ENCODE results near the gene GNRH2.
"Not testable (repeated sequence)": the region's sequence is repeated elsewhere in the genome, so short reads cannot be mapped to it uniquely, and the experiment has no call there.

The GNRH2 gene

GRCh38 chr20:3043322-3043721 is at the start of gene GNRH2:
GNRH2 (plus strand) TSS chr20:3043622; CDS start chr20:3044415, 793 bp downstream.
- no peak for DNase-seq

DNA sequence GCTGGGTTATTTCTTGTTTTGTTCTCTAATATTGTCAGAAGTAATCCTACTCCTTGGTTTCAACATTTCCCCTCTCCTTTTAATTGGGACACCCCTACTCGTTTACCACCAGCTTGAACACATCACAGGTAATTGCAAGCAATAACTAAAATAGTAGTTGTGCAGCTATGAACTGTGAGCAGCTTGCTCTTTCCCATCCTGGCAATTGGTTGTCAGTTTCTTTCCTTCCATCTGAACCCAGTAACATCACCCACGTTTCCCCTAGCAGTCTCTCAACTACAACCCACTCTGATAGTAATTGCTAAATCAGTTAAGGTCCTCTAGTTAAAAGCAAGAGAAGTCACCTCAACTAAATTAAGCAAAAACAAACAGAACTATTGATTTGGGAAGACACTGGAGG is 47.6 kb upstream of the GNRH2 start:
- DNase-seq = no peak

DNA sequence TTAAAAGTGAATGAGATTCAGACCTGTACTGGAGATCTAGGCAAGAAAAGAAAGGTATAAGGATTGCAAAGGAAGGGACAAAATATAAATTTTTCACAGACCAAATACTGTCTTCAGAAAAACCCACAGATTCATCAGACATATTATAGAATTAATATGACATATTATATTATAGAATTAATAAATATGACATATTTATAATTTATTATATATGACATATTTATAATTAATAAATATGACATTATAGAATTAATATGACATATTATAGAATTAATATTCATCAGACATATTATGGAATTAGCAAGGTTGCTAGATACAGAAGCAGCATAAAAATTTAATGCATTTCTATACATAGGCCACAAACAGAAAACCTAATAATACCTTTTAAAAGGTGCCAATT is 44.7 kb upstream of the GNRH2 start:
- DNase-seq = no peak

DNA sequence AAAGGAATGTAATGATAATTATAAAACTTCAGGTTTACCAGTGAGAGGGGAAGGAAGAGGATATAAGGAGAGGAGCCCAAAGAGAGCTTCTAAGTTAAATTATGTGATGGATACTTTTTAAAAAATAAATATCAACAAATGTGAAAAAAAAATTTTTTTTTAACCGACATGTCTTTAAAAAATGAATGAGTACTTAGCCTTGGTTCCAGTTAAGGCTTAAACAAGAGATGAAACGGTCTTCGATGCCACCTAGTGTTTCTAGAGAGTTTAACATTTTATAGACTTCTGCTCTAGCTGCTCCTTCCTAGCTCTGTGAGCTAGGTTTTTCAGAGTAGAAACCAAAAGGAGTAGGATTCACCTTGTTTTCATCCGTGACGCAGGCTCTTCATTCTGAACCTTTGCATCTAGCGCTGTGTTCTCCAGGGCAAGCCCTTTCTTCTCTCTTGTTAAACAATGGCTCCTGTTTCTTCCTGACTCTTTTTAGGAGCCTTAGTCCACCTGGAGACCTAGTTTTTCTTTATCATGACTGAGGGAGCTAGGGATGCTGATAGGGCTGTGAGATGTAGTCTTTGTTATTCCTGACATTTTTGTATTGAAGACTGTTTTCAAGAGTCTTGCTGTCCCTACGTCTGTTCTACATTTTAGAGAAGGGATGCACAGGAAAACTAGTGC is 42.4 kb upstream of the GNRH2 start:
- peak; percentile 46 for DNase-seq

DNA sequence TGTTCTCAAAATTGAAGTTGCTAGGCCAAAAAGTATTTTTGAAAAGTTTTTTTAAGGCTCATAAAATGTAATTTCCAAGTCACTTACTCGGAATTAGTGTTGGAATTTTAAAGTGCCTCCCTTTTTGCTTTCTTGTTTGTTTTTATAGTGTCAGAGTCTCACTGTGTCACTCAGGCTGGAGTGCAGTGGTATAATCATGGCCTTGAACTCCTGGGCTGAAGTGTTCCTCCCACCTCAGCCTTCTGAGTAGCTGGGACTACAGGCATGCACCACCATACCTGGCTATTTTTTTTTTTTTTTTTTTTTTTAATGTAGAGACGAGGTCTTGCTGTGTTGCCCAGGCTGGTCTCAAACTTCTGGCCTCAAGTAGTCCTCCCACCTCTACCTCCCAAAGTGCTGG is 40.0 kb upstream of the GNRH2 start:
- DNase-seq = no peak

- DNase-seq = no peak
Observed at GRCh38 chr20:3010985-3011723, 32.3 kb upstream of the GNRH2 start.

- no peak for DNase-seq
Observed at GRCh38 chr20:3011752-3012151, 31.7 kb upstream of the GNRH2 start.

DNA sequence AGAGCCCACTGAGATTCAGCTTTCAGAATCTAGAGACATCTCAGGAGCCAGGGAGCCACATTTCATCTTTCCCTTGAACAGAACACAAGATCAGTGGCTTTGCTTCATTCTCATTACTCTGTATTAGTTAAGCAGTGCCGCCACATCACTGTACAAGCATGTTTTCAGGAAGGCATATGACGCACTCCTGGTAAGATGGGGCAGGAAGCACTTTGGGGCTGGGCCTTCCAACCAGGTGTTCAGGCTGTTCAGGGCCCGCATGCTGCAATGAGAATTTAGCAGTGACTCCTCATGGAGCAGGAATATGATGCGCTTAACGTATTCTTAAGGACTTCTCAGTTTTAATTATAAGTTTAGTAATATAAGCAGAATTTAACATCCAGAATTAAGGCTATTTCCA is 29.7 kb upstream of the GNRH2 start:
- no peak for DNase-seq

- DNase-seq = no peak
Observed at GRCh38 chr20:3014179-3014578, 29.2 kb upstream of the GNRH2 start.

DNA sequence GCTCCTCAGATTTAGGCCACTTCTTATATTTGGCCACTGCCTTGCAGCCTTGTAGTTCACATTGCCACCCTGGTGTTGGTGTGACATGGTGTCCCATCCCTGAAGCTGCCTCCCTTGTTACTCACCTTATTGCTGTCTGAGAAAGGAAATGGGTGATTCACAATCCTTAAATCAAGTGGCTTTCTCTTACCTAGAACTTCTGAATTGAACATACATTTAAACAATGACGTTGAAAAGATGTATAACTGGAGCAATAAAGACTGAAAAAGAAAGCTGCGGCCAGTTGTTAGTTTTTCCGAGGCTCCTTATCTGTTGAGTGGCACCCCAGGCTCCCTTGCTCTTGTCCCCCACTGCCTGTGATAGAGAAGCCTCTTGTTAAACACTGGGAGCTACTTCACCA is 28.8 kb upstream of the GNRH2 start:
- no peak for DNase-seq

DNA sequence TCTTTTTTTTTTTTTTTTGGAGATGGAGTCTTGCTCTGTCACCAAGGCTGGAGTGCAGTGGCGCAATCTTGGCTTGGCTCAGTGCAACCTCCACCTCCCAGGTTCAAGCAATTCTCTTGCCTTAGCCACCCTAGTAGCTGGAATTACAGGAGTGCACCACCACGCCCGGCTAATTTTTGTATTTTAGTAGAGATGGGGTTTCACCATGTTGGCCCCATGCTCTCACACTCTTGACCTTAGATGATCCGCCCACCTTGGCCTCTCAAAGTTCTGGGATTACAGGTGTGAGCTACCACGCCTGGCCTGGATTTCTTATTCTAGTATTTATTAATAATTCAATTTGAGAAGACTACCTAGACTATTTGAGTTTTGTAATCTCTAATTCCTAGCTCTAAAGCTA is 28.1 kb upstream of the GNRH2 start:
- DNase-seq = not testable (repeated sequence)

- DNase-seq = no peak
Observed at GRCh38 chr20:3021327-3021726, 22.1 kb upstream of the GNRH2 start.

- DNase-seq = no peak
Observed at GRCh38 chr20:3021777-3022176, 21.6 kb upstream of the GNRH2 start.

DNA sequence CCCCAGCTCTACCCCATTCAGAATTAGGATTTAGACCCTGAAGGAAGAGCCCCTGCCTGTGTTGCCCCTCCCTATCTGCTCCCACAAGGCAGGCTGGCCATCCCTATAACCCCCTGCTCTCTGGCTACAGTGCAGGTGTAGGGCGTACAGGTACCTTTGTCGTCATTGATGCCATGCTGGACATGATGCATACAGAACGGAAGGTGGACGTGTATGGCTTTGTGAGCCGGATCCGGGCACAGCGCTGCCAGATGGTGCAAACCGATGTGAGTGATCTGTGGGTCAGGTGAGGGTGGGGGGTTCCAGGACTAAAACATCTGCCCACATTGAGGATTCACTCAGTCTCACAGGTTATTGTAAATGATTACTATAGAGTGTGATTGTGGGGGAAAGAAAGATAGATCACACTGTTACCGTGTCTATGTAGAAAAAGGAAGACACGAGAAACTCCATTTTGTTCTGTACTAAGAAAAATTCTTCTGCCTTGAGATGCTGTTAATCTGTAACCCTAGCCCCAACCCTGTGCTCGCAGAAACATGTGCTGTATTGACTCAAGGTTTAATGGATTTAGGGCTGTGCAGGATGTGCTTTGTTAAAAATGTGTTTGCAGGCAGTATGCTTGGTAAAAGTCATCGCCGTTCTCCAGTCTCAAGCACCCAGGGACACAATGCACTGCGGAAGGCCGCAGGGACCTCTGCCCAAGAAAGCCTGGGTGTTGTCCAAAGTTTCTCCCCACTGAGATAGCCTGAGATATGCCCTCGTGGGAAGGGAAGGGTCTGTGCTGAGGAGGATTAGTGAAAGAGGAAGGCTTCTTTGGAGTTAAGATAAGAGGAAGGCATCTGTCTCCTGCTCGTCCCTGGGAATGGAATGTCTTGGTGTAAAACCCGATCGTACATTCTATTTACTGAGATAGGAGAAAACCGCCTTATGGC is 20.6 kb upstream of the GNRH2 start:
- DNase-seq = not testable (repeated sequence)

DNA sequence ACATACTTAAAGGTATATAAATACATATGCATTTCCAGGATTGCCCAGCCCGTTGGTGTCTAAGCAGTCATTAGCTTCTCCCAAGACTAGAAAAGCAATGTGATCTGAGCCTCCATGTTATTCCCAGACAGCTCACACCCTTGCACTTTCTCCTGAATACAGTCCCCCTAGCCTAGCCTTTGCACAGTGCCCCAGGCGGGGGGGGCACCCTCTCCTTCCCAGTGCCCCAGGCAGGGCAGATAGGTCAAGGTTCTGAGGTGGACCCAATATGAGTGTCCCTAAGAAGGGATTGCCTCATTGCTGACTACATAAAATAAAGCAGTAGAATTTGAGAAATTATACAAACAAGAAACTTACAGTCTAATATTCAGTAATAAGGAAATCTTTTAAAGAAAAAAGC is 15.4 kb upstream of the GNRH2 start:
- no peak for DNase-seq

- no peak for DNase-seq
Observed at GRCh38 chr20:3031524-3032147, 11.8 kb upstream of the GNRH2 start.

DNA sequence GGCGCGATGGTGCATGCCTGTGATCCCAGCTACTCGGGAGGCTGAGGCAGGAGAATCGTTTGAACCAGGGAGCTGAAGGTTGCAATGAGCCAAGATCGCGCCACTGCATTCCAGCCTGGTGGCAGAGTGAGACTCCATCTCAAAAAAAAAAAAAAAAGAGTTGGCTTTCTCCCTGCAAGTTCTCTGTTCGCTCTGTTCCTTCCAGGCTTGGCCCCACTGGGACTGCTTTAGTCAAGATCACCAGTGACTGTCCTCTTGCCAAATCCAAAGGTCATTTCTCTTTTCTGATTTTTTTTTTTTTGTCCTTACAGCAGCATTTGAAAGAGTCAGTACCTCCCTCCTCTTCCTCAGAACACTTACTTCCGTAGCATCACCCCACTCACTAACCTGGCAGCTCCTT is 10.8 kb upstream of the GNRH2 start:
- no peak for DNase-seq

DNA sequence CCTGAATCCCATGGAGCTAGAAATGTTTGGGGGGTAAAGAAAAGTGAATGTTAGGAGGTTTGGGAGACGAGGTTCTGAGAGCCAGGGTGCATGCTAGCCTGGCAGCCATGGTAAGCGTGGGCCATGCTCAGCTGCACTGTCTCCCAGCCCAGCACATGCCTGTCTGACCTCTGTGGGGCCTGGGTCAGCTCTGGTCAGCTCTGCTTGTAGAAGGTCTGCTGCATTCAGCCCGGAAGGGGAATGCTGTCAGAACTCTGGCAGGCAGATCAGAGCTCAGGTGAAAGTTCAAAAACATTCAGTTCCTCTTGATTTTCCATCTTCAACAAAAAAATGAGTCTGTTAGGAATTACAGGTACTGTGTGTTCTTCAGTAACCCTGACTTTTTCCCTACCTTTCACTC is 5.8 kb upstream of the GNRH2 start:
- DNase-seq = no peak

GRCh38 chr20:3038454-3038853 is 5.0 kb upstream of the GNRH2 start:
- no peak for DNase-seq

DNA sequence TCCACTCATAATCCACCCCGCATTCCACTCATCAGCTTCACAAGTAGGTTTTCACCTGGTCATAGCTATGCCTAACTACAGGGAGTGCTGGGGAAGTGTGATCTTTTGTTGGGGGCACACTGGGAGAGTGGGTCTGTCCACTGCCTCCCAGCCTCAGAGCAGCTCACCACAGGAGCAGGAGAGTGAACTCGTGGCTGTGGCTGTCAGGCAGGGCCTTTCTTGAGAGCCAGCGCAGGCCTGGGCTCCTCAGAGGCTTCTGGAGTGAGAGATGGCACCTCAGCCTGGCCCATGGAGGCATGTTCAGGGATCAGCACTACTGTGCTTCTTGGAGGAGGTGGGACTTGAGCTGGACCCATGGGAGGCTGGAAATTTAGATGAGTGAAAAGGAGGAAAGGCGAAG is 4.0 kb upstream of the GNRH2 start:
- DNase-seq = no peak

DNA sequence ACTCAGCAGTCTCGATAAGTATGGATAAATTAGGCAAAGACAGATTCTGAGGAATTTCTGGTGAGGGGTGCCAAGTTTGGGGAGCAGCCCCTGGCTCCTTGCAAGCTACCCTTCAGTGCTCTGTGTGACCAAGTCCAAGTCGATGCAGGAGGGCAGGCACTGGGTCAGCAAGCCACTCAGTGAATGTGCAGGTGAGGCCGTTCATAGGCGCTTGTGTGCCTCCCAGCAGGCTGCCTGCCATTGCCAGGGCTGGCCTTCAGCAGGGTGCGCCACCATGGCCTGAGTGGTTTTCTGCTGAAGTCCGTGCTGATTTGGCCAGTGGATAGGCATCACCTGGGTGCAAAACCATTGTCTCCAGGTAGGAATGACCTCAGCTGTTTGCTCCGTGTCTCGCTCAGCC is 3.3 kb upstream of the GNRH2 start:
- DNase-seq = no peak

DNA sequence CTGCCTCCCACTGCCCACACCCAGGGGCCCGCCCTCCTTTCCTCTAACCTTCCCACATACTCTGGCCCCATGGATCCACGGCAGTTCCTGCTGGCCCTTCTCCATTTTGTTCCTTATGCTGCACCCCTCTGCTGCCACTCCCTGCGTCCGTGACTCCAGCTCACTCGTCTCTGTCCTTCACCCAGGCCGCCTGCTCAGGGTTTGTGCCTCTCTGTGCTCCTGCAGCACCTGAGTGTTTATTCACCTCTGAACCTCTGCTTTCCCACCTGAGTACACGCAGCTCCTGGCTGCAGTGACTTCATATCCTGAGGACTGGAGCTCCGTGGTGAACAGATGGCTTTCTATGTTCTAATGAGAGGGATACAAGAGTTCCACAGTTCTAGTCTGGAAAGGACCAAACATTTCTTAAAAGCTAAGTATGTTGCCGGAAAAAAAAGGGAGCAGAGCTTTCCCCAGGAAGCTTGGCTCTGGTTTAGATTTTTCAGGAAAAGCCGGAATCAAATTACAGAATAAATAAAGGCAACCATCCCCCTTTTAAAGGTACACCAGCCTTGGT is 1.5 kb upstream of the GNRH2 start:
- DNase-seq = no peak

- no peak for DNase-seq
Observed at GRCh38 chr20:3042625-3043024, 797 bp upstream of the GNRH2 start.

Measured in CD4-positive, alpha-beta T cell treated with Interleukin-10 for 1 hour (primary cell).